B cell (primary cell): ENCODE results near the gene CAPN10.

Experiments used
- EZH2 ChIP-seq: IDR thresholded peaks from 2 replicates; pipeline ENCODE4 v1.6.1; 2012; ENCODE audit warnings: borderline replicate concordance, low read depth, mild to moderate bottlenecking, moderate library complexity, low read length; ENCODE audit not compliant: insufficient read depth, poor library complexity, severe bottlenecking
- TF ChIP-seq, protein P1 (sequence below): fragments of 200-600 bp; IDR thresholded peaks from one replicate; pipeline ENCODE4 v1.8.0; 2022; ENCODE audit warnings: antibody characterized with exemption, mild to moderate bottlenecking

DNA sequence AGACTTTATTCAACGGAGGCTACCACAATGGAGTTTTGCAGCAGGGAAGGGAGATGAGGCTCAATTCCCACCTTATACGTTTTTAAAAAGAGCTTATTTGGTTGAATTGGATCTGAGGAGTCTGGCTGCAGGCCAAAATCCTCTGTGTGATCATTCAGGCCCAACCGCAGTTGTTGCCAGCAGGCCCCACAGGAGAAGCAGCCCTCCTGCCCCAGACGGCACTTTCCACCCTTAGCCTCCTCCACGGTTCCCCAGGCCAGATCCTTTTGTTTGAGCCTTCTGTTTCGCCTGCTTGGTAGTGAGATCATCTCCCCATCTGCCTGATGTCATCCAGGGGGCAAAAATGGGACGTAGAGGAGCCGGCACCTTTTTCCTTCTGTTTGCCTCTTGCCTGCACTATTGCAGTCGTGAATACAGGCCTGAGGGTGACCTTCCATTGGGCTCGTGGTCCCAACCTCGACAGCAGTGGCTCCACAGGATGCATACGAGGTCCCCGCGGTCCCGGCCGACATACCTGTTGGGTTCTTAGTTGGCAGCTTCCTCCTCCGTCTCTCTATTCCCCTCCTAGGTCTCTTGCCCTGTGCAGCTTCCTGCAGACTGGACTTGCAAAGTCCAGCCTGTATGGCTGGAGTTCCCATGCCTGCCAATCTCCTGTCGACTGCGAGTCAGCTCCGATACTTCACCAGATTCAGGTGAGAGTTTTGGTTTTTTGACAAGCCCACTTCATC lies 29.4 kb downstream of the CAPN10 start:
- TF ChIP-seq, protein P1, sequence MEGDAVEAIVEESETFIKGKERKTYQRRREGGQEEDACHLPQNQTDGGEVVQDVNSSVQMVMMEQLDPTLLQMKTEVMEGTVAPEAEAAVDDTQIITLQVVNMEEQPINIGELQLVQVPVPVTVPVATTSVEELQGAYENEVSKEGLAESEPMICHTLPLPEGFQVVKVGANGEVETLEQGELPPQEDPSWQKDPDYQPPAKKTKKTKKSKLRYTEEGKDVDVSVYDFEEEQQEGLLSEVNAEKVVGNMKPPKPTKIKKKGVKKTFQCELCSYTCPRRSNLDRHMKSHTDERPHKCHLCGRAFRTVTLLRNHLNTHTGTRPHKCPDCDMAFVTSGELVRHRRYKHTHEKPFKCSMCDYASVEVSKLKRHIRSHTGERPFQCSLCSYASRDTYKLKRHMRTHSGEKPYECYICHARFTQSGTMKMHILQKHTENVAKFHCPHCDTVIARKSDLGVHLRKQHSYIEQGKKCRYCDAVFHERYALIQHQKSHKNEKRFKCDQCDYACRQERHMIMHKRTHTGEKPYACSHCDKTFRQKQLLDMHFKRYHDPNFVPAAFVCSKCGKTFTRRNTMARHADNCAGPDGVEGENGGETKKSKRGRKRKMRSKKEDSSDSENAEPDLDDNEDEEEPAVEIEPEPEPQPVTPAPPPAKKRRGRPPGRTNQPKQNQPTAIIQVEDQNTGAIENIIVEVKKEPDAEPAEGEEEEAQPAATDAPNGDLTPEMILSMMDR = no peak
- no peak for TF ChIP-seq EZH2
